Karpas-422 (cell line): ENCODE data around the gene HSPA1A. TPM values are rescaled to one million over a fixed set of nuclear protein-coding genes. Genes with fewer than 3 reads are reported as not detected.
"Not testable (repeated sequence)": the region's sequence is repeated elsewhere in the genome, so short reads cannot be mapped to it uniquely, and the experiment has no call there.

Experiments
- DNase-seq: peaks from one replicate; pipeline ENCODE4 v3.0.0-alpha.2; 2015
- H2AFZ ChIP-seq: fragments of 200-600 bp; sonication (generic); 2 replicates; pipeline ENCODE4 v1.6.1; 2014; ENCODE audit warnings: antibody characterized with exemption, low read length, mixed read lengths
- H3K27ac ChIP-seq: fragments of 200-600 bp; sonication (generic); 2 replicates; pipeline ENCODE4 v1.5.1; 2014; ENCODE audit warnings: mild to moderate bottlenecking, low read length, moderate library complexity
- H3K27me3 ChIP-seq: fragments of 200-600 bp; sonication (generic); 2 replicates; pipeline ENCODE4 v1.6.1; 2014; ENCODE audit warnings: low read length, mixed read lengths
- H3K36me3 ChIP-seq: fragments of 200-600 bp; sonication (generic); 2 replicates; pipeline ENCODE4 v1.6.1; 2014; ENCODE audit warnings: low read length, mixed read lengths; ENCODE audit not compliant: insufficient read depth
- H3K4me1 ChIP-seq: fragments of 200-600 bp; sonication (generic); 2 replicates; pipeline ENCODE4 v1.6.1; 2014; ENCODE audit warnings: mild to moderate bottlenecking, low read length, mixed read lengths
- H3K4me2 ChIP-seq: fragments of 200-600 bp; sonication (generic); 2 replicates; pipeline ENCODE4 v1.6.1; 2014; ENCODE audit warnings: low read length, low read depth, mild to moderate bottlenecking; ENCODE audit not compliant: poor library complexity, severe bottlenecking
- H3K4me3 ChIP-seq: fragments of 200-600 bp; sonication (generic); 2 replicates; pipeline ENCODE4 v1.5.1; 2014; ENCODE audit warnings: mild to moderate bottlenecking, antibody characterized with exemption, low read length, mixed read lengths
- H3K79me2 ChIP-seq: fragments of 200-600 bp; sonication (generic); 2 replicates; pipeline ENCODE4 v1.6.1; 2014; ENCODE audit warnings: mild to moderate bottlenecking, low read length, mixed read lengths
- H3K9ac ChIP-seq: fragments of 200-600 bp; sonication (generic); 2 replicates; pipeline ENCODE4 v1.6.0; 2014; ENCODE audit warnings: low read length
- H3K9me2 ChIP-seq: fragments of 200-600 bp; sonication (generic), shearing (Covaris generic); replicated peaks from 2 replicates; pipeline ENCODE4 v1.6.0; 2014; ENCODE audit warnings: mild to moderate bottlenecking, low read length, moderate library complexity; ENCODE audit not compliant: insufficient read depth
- H3K9me3 ChIP-seq: fragments of 300-700, 200-600 bp; sonication (generic); 2 replicates; pipeline ENCODE4 v1.6.1; 2014; ENCODE audit warnings: low read length, mixed read lengths
- H4K20me1 ChIP-seq: fragments of 200-600 bp; sonication (generic); 2 replicates; pipeline ENCODE4 v1.6.1; 2014; ENCODE audit warnings: mild to moderate bottlenecking, antibody characterized with exemption, low read length, low read depth; ENCODE audit not compliant: insufficient read depth
- total RNA-seq: library from RNA; depleted of rRNA; stranded (reverse); fragments of >200 nt; shearing (Covaris generic); gene quantifications from 2 replicates; pipeline ENCODE4 v1.2.3, GENCODE V29; 2014; ENCODE audit warnings: low replicate concordance

HSPA1A gene
- total RNA-seq, 1 experiment from 2014 or later = not detected

DNA sequence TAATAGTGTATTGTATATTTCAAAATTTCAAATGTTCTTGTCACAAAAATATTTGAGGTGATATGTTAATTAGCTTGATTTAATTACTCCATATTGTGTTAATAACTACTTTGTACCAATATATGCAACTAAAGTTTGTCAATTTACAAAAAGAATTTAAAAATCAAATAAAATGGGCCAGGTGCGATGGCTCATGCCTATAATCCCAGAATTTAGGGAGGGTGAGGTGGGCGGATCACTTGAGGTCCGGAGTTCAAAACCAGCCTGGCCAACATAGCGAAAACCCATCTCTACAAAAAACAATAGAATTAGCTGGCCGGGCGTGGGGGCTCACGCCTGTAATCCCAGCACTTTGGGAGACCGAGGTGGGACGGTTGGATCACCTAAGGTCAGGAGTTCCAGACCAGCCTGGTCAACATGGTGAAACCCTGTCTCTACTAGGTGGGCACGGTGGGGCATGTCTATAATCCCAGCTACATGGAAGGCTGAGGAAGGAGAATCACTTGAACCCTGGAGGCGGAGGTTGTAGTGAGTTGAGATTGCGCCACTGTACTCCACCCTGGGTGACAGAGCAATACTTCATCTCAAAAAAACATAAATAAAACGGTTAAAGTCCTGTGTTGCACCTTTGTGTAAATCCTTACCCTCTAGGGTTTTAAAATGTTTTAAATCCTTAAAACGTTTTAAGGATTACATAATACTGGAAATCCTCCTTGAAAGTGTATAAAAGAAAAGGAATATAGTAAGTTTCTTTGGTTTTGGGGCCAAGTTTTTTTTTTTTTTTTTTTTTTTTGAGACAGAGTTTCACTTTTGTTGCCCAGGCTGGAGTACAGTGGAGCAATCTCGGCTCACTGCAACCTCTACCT is 16.2 kb downstream of the HSPA1A start:
- no peak for DNase-seq
- Histone ChIP-seq H3K4me2 (peak overlapping the region; percentile 94), H3K4me1 (peaks cover 40% of the 10 kb centered on the region), H3K36me3 (peaks cover 13% of the 10 kb centered on the region), H3K27ac (peak overlapping the region; percentile 66), H3K27me3 (no peaks in the 10 kb centered on the region), H4K20me1 (peaks cover 5% of the 10 kb centered on the region; the same call in 1 of the 2 replicates), H3K79me2 (peaks cover 53% of the 10 kb centered on the region), H3K9me2 (no peaks in the 10 kb centered on the region), H3K4me3 (peak overlapping the region; percentile 65), H3K9ac (peak overlapping the region; percentile 84), H3K9me3 (no peaks in the 10 kb centered on the region), H2AFZ (no peak overlapping the region)

- peak; percentile 93 for DNase-seq
- Histone ChIP-seq H3K9me3 (no peaks in the 10 kb centered on the region), H4K20me1 (peaks cover 26% of the 10 kb centered on the region; the same call in 1 of the 2 replicates), H2AFZ (peak overlapping the region; percentile 17; the same call in 1 of the 2 replicates), H3K4me1 (peaks cover 55% of the 10 kb centered on the region), H3K79me2 (peaks cover 64% of the 10 kb centered on the region), H3K4me3 (peak overlapping the region; percentile 99), H3K36me3 (peaks cover 44% of the 10 kb centered on the region), H3K9ac (peak overlapping the region; percentile 100), H3K9me2 (no peaks in the 10 kb centered on the region), H3K27ac (peak overlapping the region; percentile 94), H3K4me2 (peak overlapping the region; percentile 91), H3K27me3 (no peaks in the 10 kb centered on the region)
These were observed 19.3 kb downstream of the HSPA1A start for GRCh38 chr6:31834367-31835250.

DNA sequence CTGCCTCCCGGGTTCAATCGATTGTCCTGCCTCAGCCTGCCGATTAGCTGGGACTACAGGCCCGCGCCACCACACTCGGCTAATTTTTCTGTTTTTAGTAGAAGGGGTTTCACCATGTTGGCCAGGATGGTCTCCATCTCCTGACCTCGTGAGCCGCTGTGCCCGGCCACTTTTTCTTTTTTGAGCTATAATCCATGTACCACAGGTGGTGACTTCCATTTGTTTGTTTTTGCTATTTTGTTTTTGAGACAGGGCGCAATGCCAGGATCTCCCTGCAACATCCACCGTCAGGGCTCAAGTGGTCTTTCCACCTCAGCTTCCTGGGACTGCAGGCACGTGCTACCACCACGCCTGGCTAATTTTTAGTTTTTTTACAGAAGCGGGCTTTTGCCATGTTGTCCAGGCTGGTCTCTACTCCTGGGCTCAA is 20.7 kb downstream of the HSPA1A start:
- no peaks in the 10 kb centered on the region for H3K27me3 ChIP-seq
- H3K36me3 ChIP-seq = peaks cover 49% of the 10 kb centered on the region
- H3K9ac ChIP-seq = peak overlapping the region; percentile 100
- H3K27ac ChIP-seq = peak overlapping the region; percentile 94
- H4K20me1 ChIP-seq = peaks cover 26% of the 10 kb centered on the region; the same call in 1 of the 2 replicates
- peak overlapping the region; percentile 91 for H3K4me2 ChIP-seq
- H3K4me1 ChIP-seq = peaks cover 51% of the 10 kb centered on the region
- H2AFZ ChIP-seq = no peak overlapping the region
- H3K9me2 ChIP-seq = no peaks in the 10 kb centered on the region
- DNase-seq = peak; percentile 58
- peak overlapping the region; percentile 99 for H3K4me3 ChIP-seq
- no peaks in the 10 kb centered on the region for H3K9me3 ChIP-seq
- H3K79me2 ChIP-seq = peaks cover 50% of the 10 kb centered on the region

- Histone ChIP-seq H3K9me3 (no peaks in the 10 kb centered on the region), H3K27me3 (no peaks in the 10 kb centered on the region), H3K36me3 (peaks cover 49% of the 10 kb centered on the region), H3K4me1 (peaks cover 44% of the 10 kb centered on the region), H2AFZ (no peak overlapping the region), H3K79me2 (peaks cover 43% of the 10 kb centered on the region), H3K9me2 (no peaks in the 10 kb centered on the region), H3K4me2 (peak overlapping the region; percentile 91), H3K27ac (peak overlapping the region; percentile 94), H3K9ac (peak overlapping the region; percentile 100), H4K20me1 (peaks cover 26% of the 10 kb centered on the region; the same call in 1 of the 2 replicates), H3K4me3 (peak overlapping the region; percentile 99)
- DNase-seq = peak; percentile 62
These were observed 21.4 kb downstream of the HSPA1A start for GRCh38 chr6:31836474-31837368.

- H3K27me3 ChIP-seq = no peaks in the 10 kb centered on the region
- no peaks in the 10 kb centered on the region for H3K9me2 ChIP-seq
- H3K36me3 ChIP-seq = peaks cover 49% of the 10 kb centered on the region
- H2AFZ ChIP-seq = no peak overlapping the region
- H3K4me3 ChIP-seq = peak overlapping the region; percentile 99
- peak overlapping the region; percentile 94 for H3K27ac ChIP-seq
- no peak for DNase-seq
- peaks cover 26% of the 10 kb centered on the region; the same call in 1 of the 2 replicates for H4K20me1 ChIP-seq
- H3K4me2 ChIP-seq = peak overlapping the region; percentile 91
- peaks cover 41% of the 10 kb centered on the region for H3K79me2 ChIP-seq
- H3K9ac ChIP-seq = peak overlapping the region; percentile 100
- H3K9me3 ChIP-seq = no peaks in the 10 kb centered on the region
- peaks cover 40% of the 10 kb centered on the region for H3K4me1 ChIP-seq
These were observed 22.2 kb downstream of the HSPA1A start for GRCh38 chr6:31837369-31838113.

DNA sequence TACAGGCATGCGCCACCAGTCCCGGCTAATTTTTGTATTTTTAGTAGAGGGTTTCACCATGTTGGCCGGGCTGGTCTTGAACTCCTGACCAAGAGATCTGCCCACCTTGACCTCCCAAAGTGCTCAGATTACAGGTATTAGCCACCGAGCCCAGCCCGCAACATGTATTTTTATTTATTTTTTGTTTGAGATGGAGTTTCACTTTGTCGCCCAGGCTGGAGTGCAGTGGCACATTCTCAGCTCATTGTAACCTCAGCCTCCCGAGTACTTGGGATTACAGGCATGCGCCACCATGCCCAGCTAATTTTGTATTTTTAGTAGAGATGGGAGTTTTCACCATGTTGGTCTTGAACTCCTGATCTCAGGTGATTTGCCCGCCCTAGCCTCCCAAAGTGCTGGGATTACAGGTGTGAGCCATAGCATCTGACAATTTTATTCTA is 22.8 kb downstream of the HSPA1A start:
- not testable (repeated sequence) for H3K9ac ChIP-seq, DNase-seq, H3K27ac ChIP-seq, H2AFZ ChIP-seq, H3K9me3 ChIP-seq, H3K27me3 ChIP-seq, H3K9me2 ChIP-seq
- H3K4me1 ChIP-seq = peaks cover 34% of the 10 kb centered on the region
- H3K36me3 ChIP-seq = peaks cover 49% of the 10 kb centered on the region
- peak overlapping the region; percentile 99; the same call in 1 of the 2 replicates for H3K4me3 ChIP-seq
- H4K20me1 ChIP-seq = peaks cover 26% of the 10 kb centered on the region; the same call in 1 of the 2 replicates
- H3K4me2 ChIP-seq = peak overlapping the region; percentile 91
- peaks cover 41% of the 10 kb centered on the region for H3K79me2 ChIP-seq

- H3K9me3 ChIP-seq = no peaks in the 10 kb centered on the region
- H3K4me3 ChIP-seq = no peak overlapping the region
These were observed 23.6 kb downstream of the HSPA1A start for GRCh38 chr6:31838968-31839367.

More at GRCh38 chr6:31838968-31839367, 23.6 kb downstream of the HSPA1A start:
- Histone ChIP-seq H3K4me2 (no peak overlapping the region), H3K27ac (no peak overlapping the region), H3K9me2 (no peaks in the 10 kb centered on the region), H3K4me1 (peaks cover 29% of the 10 kb centered on the region), H4K20me1 (peaks cover 26% of the 10 kb centered on the region; the same call in 1 of the 2 replicates), H3K79me2 (peaks cover 40% of the 10 kb centered on the region), H3K9ac (no peak overlapping the region), H2AFZ (no peak overlapping the region), H3K27me3 (no peaks in the 10 kb centered on the region), H3K36me3 (peaks cover 49% of the 10 kb centered on the region)
- DNase-seq = no peak
